HepG2 (cell line): ENCODE measurements around the gene RPL36.

Experiments
- CTCF ChIP-seq: sonication (generic); formaldehyde crosslinking; IDR thresholded peaks from 2 replicates; pipeline ENCODE4 v1.5.0; 2020; ENCODE audit warnings: mild to moderate bottlenecking, missing genetic modification reagents, moderate library complexity
- EZH2 ChIP-seq: conservative IDR thresholded peaks from 2 replicates; pipeline ENCODE4 v1.6.1; 2012; ENCODE audit warnings: mild to moderate bottlenecking, low read depth, low read length, moderate library complexity
- MAFF ChIP-seq: IDR thresholded peaks from 2 replicates; pipeline ENCODE4 v1.6.1; 2011; ENCODE audit warnings: low read depth, low read length, improper control_type of control experiment
- NR3C1 ChIP-seq: sonication (generic); formaldehyde crosslinking; IDR thresholded peaks from 2 replicates; pipeline ENCODE4 v1.4.0; 2020; ENCODE audit warnings: missing genetic modification reagents
- POLR2A ChIP-seq, 2 experiments: IDR thresholded peaks; 2 replicates each; pipeline ENCODE4 v1.6.1; 2011; ENCODE audit warnings: low read depth in 2 of 2, low read length in 2 of 2, mild to moderate bottlenecking in 1 of 2, moderate library complexity in 1 of 2; ENCODE audit not compliant: insufficient read depth in 1 of 2
- PRPF4 ChIP-seq: fragments of 200-400 bp; formaldehyde crosslinking; IDR thresholded peaks from 2 replicates; pipeline ENCODE4 v1.6.1; 2016; ENCODE audit warnings: low read length, low read depth; ENCODE audit not compliant: poor library complexity, severe bottlenecking
- SSRP1 ChIP-seq: IDR thresholded peaks from 2 replicates; pipeline ENCODE4 v1.6.1; 2016; ENCODE audit warnings: control low read depth
- ZNF143 ChIP-seq: sonication (generic); formaldehyde crosslinking; IDR thresholded peaks from 2 replicates; pipeline ENCODE4 v1.4.0; 2020; ENCODE audit warnings: missing genetic modification reagents
- ZNF34 ChIP-seq: sonication (generic); formaldehyde crosslinking; IDR thresholded peaks from 2 replicates; pipeline ENCODE4 v1.4.0; 2020; ENCODE audit warnings: mild to moderate bottlenecking, missing genetic modification reagents, borderline replicate concordance

GRCh38 chr19:5694167-5694955 lies 4.3 kb downstream of the RPL36 start:
- TF ChIP-seq ZNF34 (CRISPR knock-in tag) (no peak), CTCF (no peak), ZNF143 (CRISPR knock-in tag) (no peak), SSRP1 (CRISPR knock-in tag) (no peak), PRPF4 (no peak), EZH2 (no peak), NR3C1 (CRISPR knock-in tag) (no peak), MAFF (no peak), POLR2A (IDR thresholded peaks at IDR 0.05; ENCODE audit: insufficient read depth in 1 of 2, low read depth in 2 of 2, low read length in 2 of 2) (peak in 1 of 2 experiments; percentile 47; a peak in 3 of 4 replicates)
